ENCODE measurements around the gene RGL3. TPM values are rescaled to one million over a fixed set of nuclear protein-coding genes. Genes with fewer than 3 reads are reported as not detected.
"Not testable (repeated sequence)": the region's sequence is repeated elsewhere in the genome, so short reads cannot be mapped to it uniquely, and the experiment has no call there.

The RGL3 gene
- total and polyA plus RNA-seq, 4 experiments from 2014 or later: not detected

- CTCF ChIA-PET (ENCODE audit: partially characterized antibody): interaction anchor here (1.3 kb wide), 1 partner anchor 23 kb away, joined by 4 read pairs; no protein-coding TSS in a partner anchor
- H3K27ac Mint-ChIP-seq: no peak overlapping the region
- H3K9me3 ChIP-seq (ENCODE audit: control insufficient read depth in 1 of 2, low read length in 2 of 2): no peaks in the 10 kb centered on the region
Measured at GRCh38 chr19:11460207-11460606, 41.1 kb upstream of the RGL3 start.

GRCh38 chr19:11458912-11459311, 39.8 kb upstream of the RGL3 start:
- DNase-seq; H3K36me3 Mint-ChIP-seq; H3K4me3 ChIP-seq (ENCODE audit: low read length in 2 of 2); H3K4me3 Mint-ChIP-seq; H3K27me3 ChIP-seq (ENCODE audit: insufficient read depth, low read length); H3K9me3 ChIP-seq (ENCODE audit: control insufficient read depth in 1 of 2, low read length in 2 of 2); H3K27ac ChIP-seq (ENCODE audit: low read depth, low read length); H3K9me3 Mint-ChIP-seq; H3K27ac Mint-ChIP-seq; H3K36me3 ChIP-seq (ENCODE audit: insufficient read depth, low read length); intact Hi-C loops (cut with micrococcal nuclease); H3K4me1 Mint-ChIP-seq; H3K4me1 ChIP-seq (ENCODE audit: insufficient read depth, low read length): not testable (repeated sequence)
- peaks cover 9 to 13% of the 10 kb centered on the region in 2 donors for H3K27me3 Mint-ChIP-seq
- CTCF ChIA-PET (ENCODE audit: partially characterized antibody): interaction anchor here (1.3 kb wide), 1 partner anchor 24 kb away, joined by 4 read pairs; no protein-coding TSS in a partner anchor
- POLR2A ChIA-PET (ENCODE audit: partially characterized antibody): interaction anchor here (0.6 kb wide), 1 partner anchor 10 kb away, joined by 3 read pairs; no protein-coding TSS in a partner anchor

More at GRCh38 chr19:11460207-11460606, 41.1 kb upstream of the RGL3 start:
- H3K27ac ChIP-seq (ENCODE audit: low read depth, low read length): no peak overlapping the region
- peaks cover 9 to 13% of the 10 kb centered on the region in 2 donors for H3K27me3 Mint-ChIP-seq
- H3K27me3 ChIP-seq (ENCODE audit: insufficient read depth, low read length): no peaks in the 10 kb centered on the region
- H3K4me3 Mint-ChIP-seq: no peak overlapping the region
- no peaks in the 10 kb centered on the region for H3K4me1 ChIP-seq (ENCODE audit: insufficient read depth, low read length)
- H3K36me3 ChIP-seq (ENCODE audit: insufficient read depth, low read length): no peaks in the 10 kb centered on the region
- no peak overlapping the region for H3K4me3 ChIP-seq (ENCODE audit: low read length in 2 of 2)
- H3K9me3 Mint-ChIP-seq: no peaks in the 10 kb centered on the region
- H3K4me1 Mint-ChIP-seq: peaks cover 0 to 4% (median 2%) of the 10 kb centered on the region in 4 donors
- no peaks in the 10 kb centered on the region for H3K36me3 Mint-ChIP-seq
- intact Hi-C loops (cut with micrococcal nuclease): no loop called here
- POLR2A ChIA-PET (ENCODE audit: partially characterized antibody): no interaction called here
- DNase-seq: no peak

GRCh38 chr19:11458236-11458900, 39.3 kb upstream of the RGL3 start:
- H3K9me3 Mint-ChIP-seq: no peaks in the 10 kb centered on the region
- intact Hi-C loops (cut with micrococcal nuclease): no loop called here
- no peaks in the 10 kb centered on the region for H3K36me3 Mint-ChIP-seq
- Histone ChIP-seq H3K9me3 (ENCODE audit: control insufficient read depth in 1 of 2, low read length in 2 of 2) (no peaks in the 10 kb centered on the region), H3K27me3 (ENCODE audit: insufficient read depth, low read length) (no peaks in the 10 kb centered on the region), H3K4me3 (ENCODE audit: low read length in 2 of 2) (no peak overlapping the region), H3K36me3 (ENCODE audit: insufficient read depth, low read length) (no peaks in the 10 kb centered on the region), H3K4me1 (ENCODE audit: insufficient read depth, low read length) (no peaks in the 10 kb centered on the region), H3K27ac (ENCODE audit: low read depth, low read length) (no peak overlapping the region)
- POLR2A ChIA-PET (ENCODE audit: partially characterized antibody): interaction anchor here (0.6 kb wide), 1 partner anchor 10 kb away, joined by 3 read pairs; no protein-coding TSS in a partner anchor
- peaks cover 0 to 4% (median 1%) of the 10 kb centered on the region in 4 donors for H3K4me1 Mint-ChIP-seq
- H3K27ac Mint-ChIP-seq: peak overlapping the region in 2 of 7 donors; percentile 21 to 57
- H3K27me3 Mint-ChIP-seq: peaks cover 9 to 13% of the 10 kb centered on the region in 2 donors
- DNase-seq: no peak
- CTCF ChIA-PET (ENCODE audit: partially characterized antibody): no interaction called here
- no peak overlapping the region for H3K4me3 Mint-ChIP-seq

GRCh38 chr19:11457831-11458230, 38.7 kb upstream of the RGL3 start:
- Histone ChIP-seq H3K4me1 (ENCODE audit: insufficient read depth, low read length) (no peaks in the 10 kb centered on the region), H3K27me3 (ENCODE audit: insufficient read depth, low read length) (no peaks in the 10 kb centered on the region), H3K4me3 (ENCODE audit: low read length in 2 of 2) (no peak overlapping the region), H3K9me3 (ENCODE audit: control insufficient read depth in 1 of 2, low read length in 2 of 2) (no peaks in the 10 kb centered on the region), H3K36me3 (ENCODE audit: insufficient read depth, low read length) (no peaks in the 10 kb centered on the region), H3K27ac (ENCODE audit: low read depth, low read length) (no peak overlapping the region)
- POLR2A ChIA-PET (ENCODE audit: partially characterized antibody): no interaction called here
- Mint-ChIP-seq H3K36me3 (no peaks in the 10 kb centered on the region), H3K27ac (no peak overlapping the region), H3K27me3 (peaks cover 9 to 13% of the 10 kb centered on the region in 2 donors), H3K4me1 (no peaks in the 10 kb centered on the region), H3K9me3 (no peaks in the 10 kb centered on the region), H3K4me3 (no peak overlapping the region)
- CTCF ChIA-PET (ENCODE audit: partially characterized antibody): no interaction called here
- intact Hi-C loops (cut with micrococcal nuclease): no loop called here
- DNase-seq: no peak

- intact Hi-C loops (cut with micrococcal nuclease): no loop called here
- CTCF ChIA-PET (ENCODE audit: partially characterized antibody): no interaction called here
- H3K4me1 Mint-ChIP-seq: peaks cover 0 to 1% (median 0%) of the 10 kb centered on the region in 4 donors
- POLR2A ChIA-PET (ENCODE audit: partially characterized antibody): no interaction called here
- DNase-seq: no peak
- H3K4me3 ChIP-seq (ENCODE audit: low read length in 2 of 2): no peak overlapping the region
- peaks cover 9 to 13% of the 10 kb centered on the region in 2 donors for H3K27me3 Mint-ChIP-seq
- no peak overlapping the region for H3K4me3 Mint-ChIP-seq
- no peaks in the 10 kb centered on the region for H3K4me1 ChIP-seq (ENCODE audit: insufficient read depth, low read length)
- no peaks in the 10 kb centered on the region for H3K36me3 Mint-ChIP-seq
- H3K27me3 ChIP-seq (ENCODE audit: insufficient read depth, low read length): no peaks in the 10 kb centered on the region
- no peaks in the 10 kb centered on the region for H3K9me3 ChIP-seq (ENCODE audit: control insufficient read depth in 1 of 2, low read length in 2 of 2)
- no peaks in the 10 kb centered on the region for H3K9me3 Mint-ChIP-seq
- H3K27ac ChIP-seq (ENCODE audit: low read depth, low read length): no peak overlapping the region
- no peaks in the 10 kb centered on the region for H3K36me3 ChIP-seq (ENCODE audit: insufficient read depth, low read length)
- H3K27ac Mint-ChIP-seq: no peak overlapping the region
Measured at GRCh38 chr19:11457115-11457514, 38.0 kb upstream of the RGL3 start.

GRCh38 chr19:11456659-11457058, 37.5 kb upstream of the RGL3 start:
- Histone ChIP-seq H3K27me3 (ENCODE audit: insufficient read depth, low read length) (no peaks in the 10 kb centered on the region), H3K36me3 (ENCODE audit: insufficient read depth, low read length) (no peaks in the 10 kb centered on the region), H3K27ac (ENCODE audit: low read depth, low read length) (no peak overlapping the region), H3K9me3 (ENCODE audit: control insufficient read depth in 1 of 2, low read length in 2 of 2) (no peaks in the 10 kb centered on the region), H3K4me1 (ENCODE audit: insufficient read depth, low read length) (no peaks in the 10 kb centered on the region), H3K4me3 (ENCODE audit: low read length in 2 of 2) (no peak overlapping the region)
- H3K27ac Mint-ChIP-seq: no peak overlapping the region
- peaks cover 9 to 13% of the 10 kb centered on the region in 2 donors for H3K27me3 Mint-ChIP-seq
- CTCF ChIA-PET (ENCODE audit: partially characterized antibody): no interaction called here
- no peak for DNase-seq
- H3K4me1 Mint-ChIP-seq: peaks cover 0 to 1% (median 0%) of the 10 kb centered on the region in 4 donors
- no peak overlapping the region for H3K4me3 Mint-ChIP-seq
- no peaks in the 10 kb centered on the region for H3K9me3 Mint-ChIP-seq
- intact Hi-C loops (cut with micrococcal nuclease): no loop called here
- H3K36me3 Mint-ChIP-seq: no peaks in the 10 kb centered on the region
- POLR2A ChIA-PET (ENCODE audit: partially characterized antibody): no interaction called here

GRCh38 chr19:11455233-11455554, 36.1 kb upstream of the RGL3 start:
- H3K36me3 ChIP-seq (ENCODE audit: insufficient read depth, low read length); H3K27me3 Mint-ChIP-seq; H3K9me3 ChIP-seq (ENCODE audit: control insufficient read depth in 1 of 2, low read length in 2 of 2); DNase-seq; H3K4me3 Mint-ChIP-seq; H3K27ac ChIP-seq (ENCODE audit: low read depth, low read length); H3K4me1 ChIP-seq (ENCODE audit: insufficient read depth, low read length); H3K4me3 ChIP-seq (ENCODE audit: low read length in 2 of 2); H3K27me3 ChIP-seq (ENCODE audit: insufficient read depth, low read length); H3K27ac Mint-ChIP-seq; H3K4me1 Mint-ChIP-seq; intact Hi-C loops (cut with micrococcal nuclease); H3K9me3 Mint-ChIP-seq; H3K36me3 Mint-ChIP-seq: not testable (repeated sequence)
- ChIA-PET CTCF (ENCODE audit: partially characterized antibody) (interaction anchor here (1.0 kb wide), 1 partner anchor 12 kb away, joined by 3 read pairs; no protein-coding TSS in a partner anchor), POLR2A (ENCODE audit: partially characterized antibody) (interaction anchor here (0.7 kb wide), 1 partner anchor 26 kb away, joined by 3 read pairs; the partner anchor contains the start of gene ELAVL3)
